Measurements from ENCODE around the gene MKNK1.

Gene MKNK1

DNA sequence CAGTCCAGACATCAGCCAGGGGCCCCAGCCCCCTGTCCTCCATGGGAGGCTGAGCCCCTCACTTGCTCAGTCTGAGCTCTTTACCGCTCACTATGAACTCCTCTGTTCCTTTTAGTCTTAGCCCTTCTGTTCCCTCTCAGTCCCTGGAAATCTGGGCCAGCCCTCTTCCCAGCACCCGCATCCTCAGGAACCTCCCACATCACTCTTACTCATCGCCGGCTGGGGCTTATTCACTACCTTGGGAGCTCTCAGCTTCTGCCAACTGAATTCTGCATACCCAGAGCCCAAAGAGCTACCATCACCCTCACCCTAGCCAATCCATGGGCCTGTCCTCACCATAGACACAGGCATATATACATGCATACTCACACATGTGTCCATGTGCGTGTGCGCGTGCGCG is 64.1 kb downstream of the MKNK1 start:
- DNase-seq (ENCODE audit: low read depth) = no peak

DNA sequence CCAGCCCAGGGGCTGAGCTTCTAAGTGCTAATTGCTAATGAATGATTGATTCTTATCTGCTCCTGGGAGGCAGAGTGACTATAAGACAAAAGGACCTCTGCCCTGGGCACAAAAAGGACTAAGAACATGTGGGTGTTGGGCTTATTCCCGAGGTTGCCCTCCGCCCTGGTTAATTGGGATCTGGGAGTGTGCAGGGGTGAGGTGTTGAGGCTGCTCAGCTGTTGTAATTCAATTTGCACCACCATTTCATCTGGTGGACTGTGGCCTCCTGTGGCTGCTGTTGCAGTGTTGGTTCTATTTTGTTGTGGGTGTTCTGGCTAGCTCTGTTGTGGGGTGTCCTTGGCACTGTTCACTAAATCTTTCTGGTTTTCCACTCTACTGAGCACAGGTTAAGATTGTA is 65.9 kb downstream of the MKNK1 start:
- no peak for DNase-seq (ENCODE audit: low read depth)

DNA sequence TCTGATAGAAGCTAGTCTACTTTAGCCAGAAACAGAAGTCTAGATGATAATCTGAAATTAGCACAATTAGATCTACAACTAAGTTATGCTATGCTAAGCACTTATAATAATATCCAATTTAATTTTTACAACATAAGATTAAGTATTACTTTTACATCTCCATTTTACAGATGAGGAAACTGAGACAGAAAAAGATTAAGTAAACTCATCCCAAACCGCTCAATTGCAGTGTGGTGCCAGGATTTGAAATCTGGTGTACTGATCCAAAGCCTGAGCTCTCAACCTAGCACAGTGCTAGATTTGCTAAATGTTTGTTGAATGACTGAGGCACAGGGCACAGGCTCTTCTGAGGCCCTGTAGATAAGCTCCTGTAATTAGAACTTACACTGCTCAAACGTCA is 66.4 kb downstream of the MKNK1 start:
- no peak for DNase-seq (ENCODE audit: low read depth)

DNA sequence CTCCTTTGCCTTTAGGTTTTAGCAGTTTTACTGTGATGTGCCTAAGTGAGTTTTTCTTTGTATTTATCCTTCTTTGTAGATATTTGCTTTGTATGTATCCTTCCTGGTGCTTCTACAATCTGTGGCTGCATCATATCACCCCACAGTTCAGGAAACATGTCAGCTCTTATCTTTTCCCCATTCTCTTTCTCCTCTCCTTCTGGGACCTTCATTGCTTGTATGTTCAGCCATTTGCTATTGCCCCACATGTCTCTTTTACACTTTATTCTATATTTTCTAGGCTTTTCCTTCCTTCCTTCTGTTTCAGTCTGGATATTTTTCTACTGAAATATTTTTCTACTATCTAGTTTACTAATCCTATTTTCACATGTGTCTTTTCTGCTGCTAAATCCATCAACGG is 67.5 kb downstream of the MKNK1 start:
- DNase-seq (ENCODE audit: low read depth) = no peak

DNA sequence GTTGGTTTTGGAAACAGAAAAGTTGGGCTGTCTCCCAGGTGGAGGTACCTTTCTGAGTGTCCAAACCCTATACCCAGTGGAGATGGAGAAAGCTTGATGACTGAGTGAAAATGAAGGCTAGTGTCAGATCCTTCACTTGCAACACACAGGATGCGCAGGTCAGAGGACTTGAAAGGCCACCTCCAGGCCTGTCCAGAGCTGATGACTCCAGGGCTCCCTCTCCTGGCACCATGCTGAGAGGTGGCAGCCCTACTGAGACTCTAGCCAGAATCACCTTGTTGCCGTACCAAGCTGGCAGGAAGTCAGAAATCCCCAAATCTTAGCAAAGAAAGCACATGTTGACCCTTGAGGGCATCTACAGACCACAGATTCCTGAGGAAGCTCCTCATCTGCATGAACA is 69.0 kb downstream of the MKNK1 start:
- no peak for DNase-seq (ENCODE audit: low read depth)

DNA sequence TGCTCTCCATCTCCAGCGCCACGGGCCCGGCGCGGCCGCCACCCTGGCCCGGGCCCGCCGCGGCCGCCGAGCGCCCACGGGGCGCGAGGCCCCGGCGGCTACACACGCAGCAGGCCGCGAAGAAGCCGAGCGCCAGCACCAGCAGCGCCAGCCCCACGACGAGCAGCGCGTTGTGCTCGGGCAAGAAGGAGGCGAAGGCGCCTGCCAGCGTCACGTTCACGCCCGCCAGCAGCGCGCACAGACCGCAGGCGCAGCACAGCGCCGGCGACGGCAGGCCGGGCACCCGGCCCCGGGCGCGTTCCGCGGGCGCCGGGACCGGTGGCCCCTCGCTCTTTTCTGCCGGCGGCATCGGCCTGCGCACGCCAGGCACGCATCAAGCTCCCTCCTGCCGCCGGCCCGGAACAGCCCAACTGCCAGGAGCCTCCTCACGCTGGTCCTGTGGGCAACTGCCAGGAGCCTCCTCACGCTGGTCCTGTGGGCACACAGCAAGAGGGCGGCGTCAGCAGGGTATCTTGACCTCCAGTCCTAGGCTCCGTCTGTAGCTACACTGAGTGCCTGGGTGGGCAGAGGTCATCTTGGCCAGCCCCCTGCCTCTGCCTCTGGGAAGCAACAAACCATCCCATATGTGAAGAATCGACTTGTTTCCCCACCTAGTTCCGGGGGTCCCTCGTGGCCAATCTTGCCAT is 70.7 kb downstream of the MKNK1 start:
- DNase-seq (ENCODE audit: low read depth) = peak; percentile 46

DNA sequence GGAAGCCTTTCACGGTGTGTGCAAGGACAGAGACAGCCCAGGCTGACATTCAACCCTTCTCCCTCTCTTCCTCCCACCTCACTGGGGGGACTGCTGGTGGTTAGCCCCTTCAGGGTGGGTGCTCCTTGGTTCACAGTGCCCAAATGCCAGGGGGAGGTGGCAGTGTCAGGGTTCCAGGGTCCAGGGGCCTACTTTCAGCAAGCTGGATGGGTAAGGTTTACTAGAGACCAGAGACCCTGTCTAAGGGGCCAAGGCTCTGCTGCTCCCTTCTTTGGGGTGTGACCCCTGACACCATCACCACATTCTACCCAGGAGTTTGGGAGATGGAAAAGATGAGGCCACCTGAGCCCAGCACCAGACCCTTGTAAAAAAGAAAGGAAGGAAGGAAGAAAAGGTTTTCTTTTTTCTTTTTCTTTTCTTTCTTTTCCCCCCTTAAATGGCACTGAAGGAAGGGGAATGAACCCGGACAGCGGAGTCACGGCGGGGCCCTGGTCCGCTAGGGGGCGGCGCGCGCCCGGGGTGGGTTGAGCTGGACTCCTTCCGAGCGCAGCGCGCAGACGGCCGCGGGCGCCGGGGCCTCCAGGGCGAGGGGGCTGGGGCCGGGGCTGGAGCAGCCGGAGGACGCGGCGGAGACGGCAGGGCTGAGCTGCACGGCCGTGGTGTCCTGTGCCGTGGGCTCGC is 71.4 kb downstream of the MKNK1 start:
- peak; percentile 58 for DNase-seq (ENCODE audit: low read depth)

DNA sequence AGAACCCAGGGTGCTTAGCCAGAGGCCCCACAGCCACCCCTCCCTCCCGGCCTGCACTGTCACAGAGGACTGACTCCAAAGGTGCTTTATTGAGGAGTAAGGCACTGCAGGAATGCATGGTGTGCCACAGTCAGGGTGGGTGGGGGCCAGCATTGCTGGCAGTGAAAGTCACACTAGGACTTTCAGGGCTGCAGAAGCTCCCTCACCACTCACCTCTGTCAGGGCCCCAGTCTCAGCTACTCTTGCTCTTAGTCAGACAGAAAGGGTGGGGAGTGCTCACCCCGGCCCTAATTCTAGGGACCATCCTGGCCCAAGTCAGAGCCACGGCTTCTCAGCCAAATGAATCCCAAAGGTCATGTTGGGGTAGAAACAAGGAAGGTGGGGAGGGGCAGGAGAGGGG is 72.0 kb downstream of the MKNK1 start:
- no peak for DNase-seq (ENCODE audit: low read depth)

DNA sequence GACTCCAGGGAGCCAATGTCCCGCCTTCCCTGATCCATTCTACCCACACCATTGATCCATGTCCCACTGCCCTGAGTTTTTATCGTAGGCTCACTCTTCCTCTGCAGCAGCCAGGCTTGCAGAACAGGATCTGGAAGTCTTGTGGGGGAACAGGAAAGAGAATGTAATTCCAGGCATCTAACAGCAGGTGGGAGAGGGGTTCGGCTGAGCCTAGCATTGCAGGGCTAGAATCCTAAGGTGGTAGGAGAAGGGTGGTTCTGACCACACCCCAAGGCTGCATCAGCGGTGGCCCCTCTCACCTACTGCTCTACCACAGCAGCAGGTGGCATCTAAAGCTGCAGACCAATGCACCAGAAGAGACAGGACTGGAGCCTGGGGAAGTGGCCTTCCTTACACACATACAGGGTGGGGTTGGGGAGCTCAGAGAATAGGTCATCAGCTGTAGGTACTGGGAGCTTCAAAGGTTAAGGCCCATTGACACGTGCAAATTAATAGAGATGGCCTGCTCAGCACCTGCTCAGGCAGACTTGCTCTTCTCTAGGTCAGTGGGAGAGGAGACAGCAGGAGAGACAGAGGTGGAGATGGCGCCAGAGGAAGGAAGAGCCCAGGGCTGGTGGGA is 73.2 kb downstream of the MKNK1 start:
- no peak for DNase-seq (ENCODE audit: low read depth)

DNA sequence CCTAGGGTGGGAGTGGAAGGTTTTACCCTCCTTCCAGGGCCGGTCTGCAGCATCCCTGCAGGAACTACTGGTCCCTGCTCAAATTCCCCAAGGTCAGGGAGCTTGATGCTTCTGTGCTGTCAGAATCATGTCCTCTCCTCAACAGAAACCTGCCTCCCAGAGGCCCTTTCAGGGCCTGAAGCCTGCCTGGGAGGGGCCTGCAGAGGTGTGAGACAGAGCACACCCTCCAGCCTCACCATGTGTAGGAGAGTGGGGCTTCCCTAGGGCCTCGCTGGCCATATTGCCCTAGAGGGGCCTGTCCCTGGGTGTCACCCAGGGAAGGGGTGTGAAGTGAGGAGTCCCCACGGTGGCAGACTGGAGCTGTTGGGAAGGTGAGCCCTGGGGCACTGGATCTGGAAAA is 73.8 kb downstream of the MKNK1 start:
- no peak for DNase-seq (ENCODE audit: low read depth)

DNA sequence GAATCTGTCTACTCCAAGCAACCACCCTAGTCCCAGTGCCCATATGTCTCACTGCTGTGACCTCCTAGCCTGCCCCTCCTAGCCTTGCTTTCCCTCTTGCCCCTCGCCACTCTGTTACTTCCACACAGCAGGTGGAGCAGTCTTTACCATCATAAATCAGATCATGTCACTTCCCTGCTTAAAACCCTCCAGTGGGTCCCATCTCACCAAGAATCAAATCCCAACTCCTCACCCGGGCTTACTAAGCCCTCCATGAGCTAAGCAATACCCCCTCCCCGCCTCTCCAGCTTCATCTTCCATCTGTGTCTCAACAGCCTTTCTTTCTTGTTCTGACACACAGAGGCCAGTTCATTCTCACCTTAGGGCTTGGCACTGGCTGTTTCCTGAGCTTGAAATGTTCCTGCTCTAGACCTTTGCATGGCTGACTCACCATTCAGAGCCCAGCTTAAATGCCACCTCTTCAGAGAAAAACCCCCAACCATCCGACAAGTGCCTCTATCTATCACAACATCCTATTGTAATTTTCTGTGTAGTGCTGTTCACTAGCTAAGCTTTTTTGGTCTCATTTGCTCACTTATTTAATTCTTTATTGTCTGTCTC is 74.9 kb downstream of the MKNK1 start:
- no peak for DNase-seq (ENCODE audit: low read depth)

DNA sequence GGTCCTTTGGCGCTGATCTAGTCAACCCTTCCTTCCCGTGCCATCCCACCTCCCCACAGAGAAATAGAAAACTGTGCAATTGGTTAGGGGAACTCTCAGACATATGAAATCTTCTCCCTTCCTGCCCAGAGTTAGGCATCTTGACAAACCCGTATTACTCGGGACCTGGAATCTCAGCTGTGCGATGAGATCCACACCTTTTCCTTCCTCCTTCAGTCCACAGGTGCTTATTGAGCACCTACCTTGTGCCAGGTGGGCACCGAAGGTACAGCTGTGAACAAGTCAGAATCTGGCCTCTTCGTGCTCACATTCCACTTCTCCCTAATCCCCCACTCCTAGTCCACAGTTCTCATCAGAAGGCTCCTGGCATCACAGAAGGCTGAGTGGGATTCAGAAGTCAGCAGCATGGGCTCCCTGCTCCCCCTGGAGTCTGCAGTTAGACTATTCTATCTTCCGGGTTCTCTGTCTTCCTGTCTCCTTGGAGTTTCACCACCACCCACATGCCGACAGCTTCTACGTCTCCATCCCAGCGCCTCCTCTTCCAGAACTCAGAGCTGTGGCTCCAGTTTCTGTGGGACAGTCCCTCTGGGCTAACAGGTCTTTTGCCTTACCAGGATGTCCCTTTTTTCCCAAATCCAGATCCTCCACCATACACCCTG is 75.6 kb downstream of the MKNK1 start:
- no peak for DNase-seq (ENCODE audit: low read depth)

DNA sequence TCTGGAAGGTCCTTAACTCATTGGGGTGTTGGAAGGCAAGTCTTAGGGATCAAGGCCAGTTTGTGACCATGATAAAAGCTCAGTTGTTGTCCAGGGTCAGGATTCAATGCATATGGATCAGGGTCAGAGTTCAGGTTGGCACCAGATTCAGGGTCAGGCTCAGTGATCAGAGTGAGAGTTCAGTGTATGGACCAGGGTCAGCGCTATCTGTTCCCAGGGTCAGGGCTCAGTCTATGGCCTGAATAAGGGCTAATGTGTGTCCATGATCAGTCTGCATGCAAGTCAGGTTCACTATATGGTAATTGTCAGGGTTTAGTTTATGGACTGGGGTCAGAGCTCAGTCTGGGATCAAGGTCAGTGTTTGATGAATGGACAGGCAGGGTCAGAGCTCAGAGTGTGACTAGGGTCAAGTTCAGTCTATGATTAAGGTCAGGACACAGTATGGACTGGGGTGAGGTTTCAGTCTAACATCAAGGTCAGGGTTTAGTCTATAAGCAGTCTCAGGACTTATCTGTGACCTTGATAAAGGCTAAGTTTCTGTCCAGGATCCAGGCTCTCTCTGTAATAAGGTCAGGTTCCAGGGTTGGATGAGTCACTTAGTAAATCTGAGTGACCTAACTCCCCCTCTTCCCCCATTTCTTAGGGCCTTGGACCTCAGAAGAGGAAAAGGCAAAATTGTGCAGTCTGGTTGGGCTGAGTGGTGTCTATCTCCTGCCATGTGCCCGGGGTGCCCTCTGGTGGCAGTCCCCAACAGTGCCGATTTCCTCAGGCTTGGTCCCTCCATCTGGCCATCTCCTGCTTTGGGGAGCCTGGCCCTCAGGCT is 76.4 kb downstream of the MKNK1 start:
- peak; percentile 36 for DNase-seq (ENCODE audit: low read depth)

DNA sequence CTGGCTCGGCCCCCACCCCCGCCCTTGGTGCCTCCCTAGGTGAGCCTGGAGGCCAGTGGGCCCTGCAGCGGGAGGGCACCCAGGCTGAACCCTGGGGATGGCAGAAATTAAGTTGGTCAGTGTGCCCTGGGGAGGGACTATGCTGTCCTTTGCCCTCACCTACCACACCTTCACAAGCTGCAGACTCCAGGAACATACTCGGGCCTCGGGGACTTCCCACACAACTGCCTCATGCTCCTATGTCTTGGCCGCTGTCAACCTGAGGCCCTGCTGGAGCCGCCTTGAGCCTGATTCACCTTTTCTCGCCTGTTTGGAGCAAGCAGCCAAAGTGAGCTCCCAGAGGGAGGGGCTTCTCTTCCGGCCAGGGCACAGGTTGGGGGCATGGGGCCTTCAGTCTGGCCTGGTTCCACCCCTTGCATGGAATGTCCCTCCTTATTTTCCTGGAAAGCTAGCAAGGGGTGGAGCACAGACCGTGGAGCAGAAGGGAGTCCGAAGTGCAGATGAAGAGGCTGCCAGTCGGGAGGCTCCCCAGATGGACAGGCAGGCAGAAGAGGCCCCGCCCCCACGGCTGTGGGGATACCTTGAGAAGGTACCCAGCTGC is 77.3 kb downstream of the MKNK1 start:
- no peak for DNase-seq (ENCODE audit: low read depth)

DNA sequence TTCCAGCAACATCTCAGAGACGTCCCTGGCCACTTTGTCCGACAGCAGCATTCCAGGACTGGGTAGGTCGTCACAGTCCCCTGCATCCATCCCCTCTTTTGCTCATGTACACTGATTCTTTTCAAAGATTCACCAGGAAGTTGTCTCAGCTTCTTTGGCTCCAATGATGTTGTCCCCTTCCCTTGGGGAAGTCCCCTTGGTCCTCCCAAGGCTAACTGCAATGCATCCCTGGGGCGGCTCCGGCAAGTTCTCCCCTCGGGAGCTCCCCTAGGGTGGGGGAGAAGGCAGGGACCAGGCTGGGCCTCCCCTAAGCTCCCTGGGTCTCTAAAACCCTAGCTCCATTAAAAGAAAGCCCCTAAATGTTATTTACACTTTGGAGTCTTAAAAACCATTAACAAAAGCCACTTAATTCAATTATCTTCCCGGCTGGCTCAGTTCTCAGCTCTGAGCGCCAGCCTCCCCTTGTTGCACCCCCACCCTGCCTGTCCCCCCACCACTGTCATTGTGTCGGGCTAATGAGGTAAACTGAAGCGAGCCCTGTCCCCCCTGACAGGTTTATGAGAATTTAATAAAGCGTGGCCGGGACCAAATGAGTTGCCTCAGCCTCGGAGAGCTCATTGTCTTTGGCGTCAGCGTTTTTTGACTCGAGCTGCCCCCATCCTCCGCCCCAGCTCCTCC is 77.9 kb downstream of the MKNK1 start:
- no peak for DNase-seq (ENCODE audit: low read depth)

DNA sequence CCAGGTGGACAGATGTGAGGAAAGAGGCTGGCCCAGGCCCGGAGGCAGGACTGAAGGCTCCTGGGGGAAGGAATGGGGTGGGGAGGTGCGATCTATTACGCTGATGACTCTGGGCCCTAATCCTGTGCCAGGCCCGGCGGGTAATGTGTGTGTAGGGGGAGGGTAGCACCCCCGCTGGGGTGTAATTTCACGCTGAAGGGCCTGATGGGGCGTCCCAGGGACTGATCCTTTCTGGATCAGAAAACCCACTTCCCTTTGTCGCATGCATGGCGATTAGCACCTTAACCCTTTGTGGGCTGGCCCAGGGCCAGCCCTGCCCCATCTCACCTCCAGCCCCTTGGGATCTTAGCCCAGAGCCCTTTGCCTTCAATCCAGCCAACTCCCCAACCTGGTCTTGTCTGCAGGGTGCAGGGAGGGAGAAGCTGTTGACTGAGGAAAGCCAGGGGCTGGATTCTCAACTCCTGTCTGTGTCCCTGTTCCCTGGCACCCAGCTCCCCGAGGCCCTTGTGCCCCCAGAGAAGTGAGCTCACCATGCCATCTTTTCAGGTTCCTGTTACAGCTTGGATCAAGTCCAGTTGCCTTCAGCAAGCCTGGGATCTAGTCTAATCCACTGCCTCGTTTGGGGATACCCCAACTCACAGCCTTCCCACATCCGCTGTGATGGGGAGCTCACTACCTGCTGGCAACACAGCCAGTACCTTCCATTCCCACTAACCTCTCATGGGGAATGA is 78.7 kb downstream of the MKNK1 start:
- DNase-seq (ENCODE audit: low read depth) = no peak

DNA sequence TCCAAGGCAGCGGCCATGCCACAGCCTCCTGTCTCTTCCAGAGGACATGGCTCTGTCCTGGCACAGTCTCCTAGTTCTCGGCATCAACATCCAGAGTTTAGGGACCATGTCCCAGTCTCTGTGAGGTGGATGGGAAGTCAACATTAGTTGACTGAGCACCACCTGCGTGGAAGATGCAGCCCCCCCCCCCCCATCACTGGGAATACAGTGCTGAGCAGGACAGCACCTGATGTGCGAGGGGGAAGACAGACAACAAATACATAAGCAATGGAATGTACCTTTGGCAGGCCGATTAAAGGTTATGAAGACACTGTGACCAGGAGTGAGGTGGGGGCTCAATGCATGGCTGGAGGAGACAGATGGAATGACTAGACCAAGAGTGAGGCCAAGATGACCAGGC is 79.2 kb downstream of the MKNK1 start:
- no peak for DNase-seq (ENCODE audit: low read depth)

DNA sequence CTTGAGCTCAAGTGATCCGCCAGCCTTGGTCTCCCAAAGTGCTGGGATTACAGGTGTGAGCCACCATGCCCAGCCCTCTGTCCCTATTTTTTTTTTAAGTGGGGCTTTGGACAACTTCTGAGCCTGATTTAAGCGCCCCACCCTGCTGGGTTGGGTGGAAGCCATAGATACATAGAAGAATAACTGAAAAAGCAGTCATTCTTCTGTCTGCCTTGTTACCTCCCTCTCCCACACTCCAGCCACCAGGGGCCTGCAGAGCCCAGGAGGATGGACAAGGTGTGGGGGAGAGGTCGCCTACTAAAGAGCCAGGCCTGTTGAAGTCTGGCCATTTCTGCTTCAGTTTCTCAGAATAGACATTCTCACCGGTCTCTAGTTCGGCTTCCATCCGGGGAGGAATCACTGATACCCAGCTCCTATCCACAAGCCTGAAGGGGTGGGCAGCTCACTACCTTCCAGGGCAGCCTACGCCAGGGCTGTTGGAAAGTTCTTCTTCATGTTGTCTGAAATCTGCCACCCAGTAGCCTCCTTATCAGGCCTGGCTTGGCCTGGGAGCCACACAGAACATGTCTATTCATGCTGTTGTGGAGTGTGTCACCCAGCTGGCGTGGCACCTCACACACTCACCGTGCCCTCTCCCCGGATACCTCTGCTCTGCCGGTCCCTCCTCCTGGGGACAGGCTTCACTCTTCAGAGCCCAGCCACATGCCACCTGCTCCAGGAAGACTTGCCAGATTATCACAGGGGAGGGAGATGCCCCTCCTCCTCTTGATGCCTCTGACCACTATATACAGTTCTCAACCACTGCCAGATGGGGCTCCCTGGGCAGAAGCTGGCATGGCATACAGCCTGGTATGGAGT is 80.3 kb downstream of the MKNK1 start:
- DNase-seq (ENCODE audit: low read depth) = no peak

DNA sequence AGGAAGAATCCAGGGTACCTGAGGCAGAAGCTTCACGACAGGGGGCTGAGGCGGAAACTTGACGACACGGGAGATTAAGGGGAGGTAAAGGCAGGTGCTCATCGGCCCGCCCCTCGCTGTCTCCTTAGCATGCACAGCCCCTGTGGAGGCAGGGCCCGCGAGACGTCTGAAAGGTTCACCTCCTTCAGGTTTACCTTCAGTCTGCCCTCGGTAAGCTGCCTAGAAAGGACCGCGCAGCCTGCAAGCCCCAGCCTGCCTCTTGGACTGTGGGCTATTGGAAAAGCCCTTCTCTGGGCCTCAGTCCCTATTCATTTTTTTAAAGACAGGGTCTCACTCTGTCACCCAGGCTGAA is 81.1 kb downstream of the MKNK1 start:
- DNase-seq (ENCODE audit: low read depth) = no peak

Measured in stimulated activated CD8-positive, alpha-beta memory T cell treated with anti-CD3 and anti-CD28 coated beads, Interleukin-12 subunit alpha, Interleukin-12 subunit beta, amount 100 ng/mL, for 4 hours (primary cell).